ENCODE measurements around the gene EYA3. TPM values are rescaled to one million over a fixed set of nuclear protein-coding genes. Genes with fewer than 3 reads are reported as not detected.

The EYA3 gene
- total and polyA plus RNA-seq, 2 of the 8 experiments (the other 6 are each of a cell fraction or from before 2014, with no cell fraction given) = 15.0 to 33.9 TPM

- WGBS, 2 experiments (ENCODE audit: extremely low coverage in 1 of 2, insufficient coverage in 1 of 2, insufficient read length in 1 of 2, insufficient replicate concordance in 2 of 2, low coverage in 1 of 2, low lambda C conversion rate in 2 of 2, missing lambda C conversion rate in 1 of 2) = 93% methylated on average over 26 of the region's 26 CpGs; no CpG with 5 or more reads in 1 of the 2 experiments
- Histone ChIP-seq H3K4me3 (ENCODE audit: extremely low read depth in 1 of 4, insufficient read depth in 2 of 4, low read depth in 3 of 4, low read length in 4 of 4) (no peak overlapping the region), H3K14ac (ENCODE audit: insufficient read length) (no peak overlapping the region), H2BK15ac (ENCODE audit: low read length) (no peak overlapping the region), H3K79me2 (ENCODE audit: control insufficient read depth in 1 of 2, insufficient read depth in 2 of 2, low read length in 2 of 2) (no peaks in the 10 kb centered on the region), H2AFZ (ENCODE audit: low read length) (no peak overlapping the region), H2BK20ac (ENCODE audit: low read length) (no peak overlapping the region), H4K8ac (ENCODE audit: extremely low read depth, insufficient read depth, low read length) (no peak overlapping the region; the same call in 1 of the 2 replicates), H4K20me1 (replicated peaks in 1 of 2; ENCODE audit: control insufficient read depth in 1 of 2, insufficient read depth in 2 of 2, low read length in 2 of 2) (peaks cover 0 to 5% of the 10 kb centered on the region in 2 experiments), H3K9ac (replicated peaks in 1 of 4; ENCODE audit: extremely low read depth in 1 of 4, low read depth in 3 of 4, low read length in 3 of 4) (no peak overlapping the region), H3K4ac (replicated peaks; ENCODE audit: insufficient read length, low read depth, low read length) (no peak overlapping the region), H3K4me1 (replicated peaks in 1 of 4; ENCODE audit: control insufficient read depth in 3 of 4, insufficient read depth in 4 of 4, low read length in 3 of 4) (peaks cover 0 to 11% (median 8%) of the 10 kb centered on the region in 4 experiments; a peak in 6 of 7 replicates), H2AK5ac (ENCODE audit: low read depth, low read length) (no peak overlapping the region), H2BK120ac (replicated peaks; ENCODE audit: low read depth, low read length) (no peak overlapping the region), H3K23ac (ENCODE audit: insufficient read length) (no peak overlapping the region), H2BK12ac (ENCODE audit: low read depth, low read length) (no peak overlapping the region), H3K27me3 (replicated peaks in 1 of 4; ENCODE audit: control insufficient read depth in 3 of 4, extremely low read depth in 1 of 4, insufficient read depth in 3 of 4, low read length in 3 of 4) (no peaks in the 10 kb centered on the region), H3K79me1 (ENCODE audit: low read depth, low read length) (no peaks in the 10 kb centered on the region), H3K56ac (replicated peaks; ENCODE audit: insufficient read length, low read depth, low read length) (no peak overlapping the region), H2BK5ac (ENCODE audit: low read depth, low read length) (no peak overlapping the region), H3K36me3 (ENCODE audit: control insufficient read depth in 2 of 4, insufficient read depth in 4 of 4, low read length in 3 of 4) (peaks cover 9 to 40% (median 21%) of the 10 kb centered on the region in 4 experiments), H4K91ac (replicated peaks; ENCODE audit: insufficient read length, low read length) (no peak overlapping the region), H3K23me2 (ENCODE audit: low read depth, low read length) (peaks cover 11% of the 10 kb centered on the region), H3K27ac (ENCODE audit: low read depth, low read length) (no peak overlapping the region), H3K9me3 (ENCODE audit: insufficient read depth in 2 of 2, low read depth in 1 of 2, low read length in 1 of 2) (no peaks in the 10 kb centered on the region), H3K18ac (ENCODE audit: extremely low read depth, low read length) (peak overlapping the region; percentile 48; the same call in 1 of the 2 replicates), H4K5ac (ENCODE audit: insufficient read length, low read depth, low read length) (no peak overlapping the region), H3K4me2 (ENCODE audit: insufficient read depth in 1 of 2, low read depth in 2 of 2, low read length in 2 of 2) (peak overlapping the region in 1 of 2 experiments; percentile 43; a peak in 2 of 4 replicates)
- no peak for DNase-seq (ENCODE audit: low read depth in 1 of 2, low spot score in 2 of 2)
- FAIRE-seq = no peak
- CTCF ChIA-PET (ENCODE audit: partially characterized antibody) = interaction anchor here (1.7 to 6.4 kb wide), 3 partner anchors 9 to 186 kb away, joined by 3 to 46 read pairs (median 11); partner anchors contain the start of gene STX12
- POLR2A ChIA-PET (ENCODE audit: partially characterized antibody) = interaction anchor here (1.0 to 3.0 kb wide), 8 partner anchors 9 to 130 kb away, joined by 3 to 18 read pairs (median 4); partner anchors contain the start of gene EYA3
- TF ChIP-seq CEBPB (IDR thresholded peaks at IDR 0.05; ENCODE audit: low read depth, low read length) = no peak
- no peak for TF ChIP-seq SP1 (IDR thresholded peaks at IDR 0.05; ENCODE audit: low read depth, low read length)
- TF ChIP-seq CHD2 (IDR thresholded peaks at IDR 0.05; ENCODE audit: low read length) = no peak
- TF ChIP-seq SIX5 (IDR thresholded peaks at IDR 0.05; ENCODE audit: low read depth, low read length) = no peak
- TF ChIP-seq SIN3A (conservative IDR thresholded peaks at IDR 0.05 in 1 of 2, IDR thresholded peaks at IDR 0.05 in 1 of 2; ENCODE audit: low read depth in 1 of 2, low read length in 2 of 2) = no peak
- no peak for TF ChIP-seq BCL11A (IDR thresholded peaks at IDR 0.05; ENCODE audit: low read depth in 2 of 2, low read length in 2 of 2)
- TF ChIP-seq EP300 (IDR thresholded peaks at IDR 0.05; ENCODE audit: borderline replicate concordance in 1 of 2, low read depth in 2 of 2, low read length in 2 of 2) = no peak
- no peak for TF ChIP-seq RXRA (IDR thresholded peaks at IDR 0.05; ENCODE audit: insufficient read depth, low read depth, low read length)
- TF ChIP-seq CBX8 (IDR thresholded peaks at IDR 0.05; ENCODE audit: borderline replicate concordance, low read depth, low read length) = no peak
- no peak for TF ChIP-seq POLR2AphosphoS5 (IDR thresholded peaks at IDR 0.05; ENCODE audit: low read depth, low read length)
- no peak for TF ChIP-seq RAD21 (IDR thresholded peaks at IDR 0.05 in 1 of 2, conservative IDR thresholded peaks at IDR 0.05 in 1 of 2; ENCODE audit: low read depth in 2 of 2, low read length in 2 of 2)
- no peak for TF ChIP-seq EZH2 (IDR thresholded peaks at IDR 0.05; ENCODE audit: low read depth, low read length, severe bottlenecking)
- TF ChIP-seq ASH2L (IDR thresholded peaks at IDR 0.05; ENCODE audit: low read length) = no peak
Measured at GRCh38 chr1:27958513-27958912, 129.9 kb downstream of the EYA3 start.

Data from H1 (cell line).